Stomach (tissue), 4 donors: ENCODE results near the gene STON2.

Experiments used
- CTCF ChIP-seq, 7 experiments: fragments of 450-650 bp in 4 of 7; fragments of 200-600 bp in 3 of 7; sonication (generic) in 3 of 7; IDR thresholded peaks; one replicate each; pipeline ENCODE4 v1.5.1; 2016 to 2019; ENCODE audit warnings: antibody characterized with exemption in 7 of 7, control low read depth in 2 of 7, mild to moderate bottlenecking in 1 of 7
- POLR2A ChIP-seq, 4 donors: fragments of 450-650 bp; IDR thresholded peaks; one replicate each; pipeline ENCODE4 v1.6.1; 2016; ENCODE audit warnings: antibody characterized with exemption in 4 of 4, control low read depth in 2 of 4, mild to moderate bottlenecking in 1 of 4, moderate library complexity in 1 of 4

GRCh38 chr14:81441626-81442134, 41.6 kb upstream of the STON2 start:
- no peak for TF ChIP-seq CTCF (IDR thresholded peaks at IDR 0.05)
- TF ChIP-seq POLR2A (IDR thresholded peaks at IDR 0.05) = no peak
